Stimulated activated naive CD8-positive, alpha-beta T cell treated with anti-CD3 and anti-CD28 coated beads, Interleukin-15, Interleukin-2, amounts not matched to agents 100 U/mL and 50 U/mL, for 24 hours (primary cell): ENCODE data around the gene PRRC2B.
A peak's percentile ranks its signal among the peaks of the same experiment; 100 is the strongest.
"Not testable (repeated sequence)": the region's sequence is repeated elsewhere in the genome, so short reads cannot be mapped to it uniquely, and the experiment has no call there.

Experiments
- ATAC-seq: fragments of 150-1000 bp; cut with Tn5 transposase; one replicate; pipeline ENCODE4 v1.10.0; 2021
- DNase-seq: peaks from one replicate; pipeline ENCODE4 v3.0.0; 2021

PRRC2B gene

GRCh38 chr9:131393622-131394463 lies at the start of gene PRRC2B:
Gene PRRC2B, plus strand, starts transcription at chr9:131394086. Its CDS starts 36,059 bp downstream, at chr9:131430145.
- DNase-seq (peak; percentile 90), ATAC-seq (peak; percentile 54)

- ATAC-seq, DNase-seq: not testable (repeated sequence)
Measured at GRCh38 chr9:131344931-131345535, 48.9 kb upstream of the PRRC2B start.

- no peak for ATAC-seq
Measured at GRCh38 chr9:131346559-131346958, 47.3 kb upstream of the PRRC2B start.

GRCh38 chr9:131347376-131348020 lies 46.4 kb upstream of the PRRC2B start:
- ATAC-seq, result no peak

More at GRCh38 chr9:131346559-131346958, 47.3 kb upstream of the PRRC2B start:
- DNase-seq, result no peak

GRCh38 chr9:131348631-131349521 lies 45.0 kb upstream of the PRRC2B start:
- DNase-seq, result no peak
- no peak for ATAC-seq

More at GRCh38 chr9:131347376-131348020, 46.4 kb upstream of the PRRC2B start:
- no peak for DNase-seq

DNA sequence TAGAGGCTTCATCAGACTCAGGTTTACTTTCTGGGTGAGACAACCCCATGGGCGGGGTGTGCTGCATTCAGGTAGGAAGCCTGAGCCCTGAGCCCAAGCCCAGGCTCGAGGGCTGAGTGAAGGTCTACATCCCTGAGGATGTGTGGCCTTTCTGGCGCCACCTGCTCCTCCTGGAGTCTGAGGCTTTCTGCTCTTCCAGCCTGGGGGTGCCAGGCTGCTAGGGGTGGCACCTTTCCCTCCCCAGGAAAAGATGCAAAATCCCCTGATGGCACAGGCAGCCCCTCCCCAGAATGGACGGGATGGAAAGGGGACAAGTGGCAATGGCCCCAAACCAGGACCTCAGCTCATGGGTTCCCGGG lies 44.4 kb upstream of the PRRC2B start:
- no peak for ATAC-seq
- DNase-seq, result no peak

GRCh38 chr9:131349881-131350563 lies 43.9 kb upstream of the PRRC2B start:
- peak; percentile 92 for DNase-seq
- peak; percentile 92 for ATAC-seq

DNA sequence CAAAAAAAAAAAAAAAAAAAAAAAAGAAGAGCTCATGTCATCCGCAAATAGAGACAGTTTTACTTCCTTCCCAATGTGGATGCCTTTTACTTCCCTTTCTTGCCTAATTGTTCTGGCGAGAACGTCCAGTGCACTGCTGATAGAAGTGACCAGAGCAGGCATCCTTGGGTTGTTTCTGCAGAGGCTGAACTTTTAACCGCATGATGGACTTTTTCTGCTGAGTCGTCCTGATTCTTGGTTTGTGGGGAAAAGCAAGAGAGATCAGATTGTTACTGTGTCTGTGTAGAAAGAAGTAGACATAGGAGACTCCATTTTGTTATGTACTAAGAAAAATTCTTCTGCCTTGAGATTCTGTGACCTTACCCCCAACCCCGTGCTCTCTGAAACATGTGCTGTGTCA lies 37.4 kb upstream of the PRRC2B start:
- not testable (repeated sequence) for ATAC-seq, DNase-seq

- DNase-seq (no peak), ATAC-seq (no peak)
Measured at GRCh38 chr9:131358556-131358955, 35.3 kb upstream of the PRRC2B start.

GRCh38 chr9:131361202-131361833 lies 32.6 kb upstream of the PRRC2B start:
- ATAC-seq, result no peak
- peak; percentile 72 for DNase-seq

DNA sequence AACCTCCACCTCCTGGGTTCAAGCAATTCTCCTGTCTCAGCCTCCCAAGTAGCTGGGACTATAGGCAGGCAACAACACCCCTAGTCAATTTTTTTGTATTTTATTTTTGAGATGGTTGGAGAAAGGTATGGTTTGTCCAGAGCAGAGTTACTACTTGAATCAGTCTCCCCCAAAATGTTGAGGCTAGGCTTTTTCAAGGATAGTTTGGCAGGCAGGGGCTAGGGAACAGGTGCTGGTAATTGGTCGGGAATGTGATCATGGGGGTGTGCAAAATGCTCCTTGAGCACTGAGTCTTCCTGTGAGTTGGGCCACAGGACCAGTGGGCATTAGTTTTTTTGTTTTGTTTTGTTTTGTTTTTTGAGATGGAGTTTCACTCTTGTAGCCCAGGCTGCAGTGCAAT lies 28.3 kb upstream of the PRRC2B start:
- ATAC-seq (no peak), DNase-seq (no peak)

GRCh38 chr9:131366761-131367401 lies 27.0 kb upstream of the PRRC2B start:
- no peak for ATAC-seq
- no peak for DNase-seq

DNA sequence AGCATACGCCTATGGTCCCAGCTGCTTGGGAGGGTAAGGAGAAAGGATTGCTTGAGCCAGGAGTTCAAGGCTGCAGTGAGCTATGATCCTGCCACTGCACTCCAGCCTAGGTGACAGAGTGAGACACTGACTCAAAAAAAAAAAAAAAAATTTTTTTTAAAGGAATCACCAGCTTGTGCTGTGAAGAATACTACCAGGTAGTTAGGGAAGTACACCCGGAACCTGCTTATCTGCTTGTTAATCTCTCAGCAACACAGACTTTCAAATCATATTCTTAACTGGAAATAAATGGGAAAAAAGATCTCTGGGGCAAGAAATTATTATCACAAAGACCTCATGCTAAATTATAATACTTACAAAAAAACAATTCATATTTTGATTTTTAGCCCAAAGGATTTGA lies 26.4 kb upstream of the PRRC2B start:
- no peak for DNase-seq

GRCh38 chr9:131370638-131371037 lies 23.2 kb upstream of the PRRC2B start:
- ATAC-seq, result no peak
- DNase-seq, result no peak

More for the DNA sequence above, 26.4 kb upstream of the PRRC2B start:
- ATAC-seq, result no peak

GRCh38 chr9:131372599-131372973 lies 21.3 kb upstream of the PRRC2B start:
- ATAC-seq, DNase-seq: not testable (repeated sequence)

GRCh38 chr9:131374638-131375037 lies 19.2 kb upstream of the PRRC2B start:
- not testable (repeated sequence) for DNase-seq, ATAC-seq

- DNase-seq (no peak), ATAC-seq (no peak)
Measured at GRCh38 chr9:131379056-131379455, 14.8 kb upstream of the PRRC2B start.

DNA sequence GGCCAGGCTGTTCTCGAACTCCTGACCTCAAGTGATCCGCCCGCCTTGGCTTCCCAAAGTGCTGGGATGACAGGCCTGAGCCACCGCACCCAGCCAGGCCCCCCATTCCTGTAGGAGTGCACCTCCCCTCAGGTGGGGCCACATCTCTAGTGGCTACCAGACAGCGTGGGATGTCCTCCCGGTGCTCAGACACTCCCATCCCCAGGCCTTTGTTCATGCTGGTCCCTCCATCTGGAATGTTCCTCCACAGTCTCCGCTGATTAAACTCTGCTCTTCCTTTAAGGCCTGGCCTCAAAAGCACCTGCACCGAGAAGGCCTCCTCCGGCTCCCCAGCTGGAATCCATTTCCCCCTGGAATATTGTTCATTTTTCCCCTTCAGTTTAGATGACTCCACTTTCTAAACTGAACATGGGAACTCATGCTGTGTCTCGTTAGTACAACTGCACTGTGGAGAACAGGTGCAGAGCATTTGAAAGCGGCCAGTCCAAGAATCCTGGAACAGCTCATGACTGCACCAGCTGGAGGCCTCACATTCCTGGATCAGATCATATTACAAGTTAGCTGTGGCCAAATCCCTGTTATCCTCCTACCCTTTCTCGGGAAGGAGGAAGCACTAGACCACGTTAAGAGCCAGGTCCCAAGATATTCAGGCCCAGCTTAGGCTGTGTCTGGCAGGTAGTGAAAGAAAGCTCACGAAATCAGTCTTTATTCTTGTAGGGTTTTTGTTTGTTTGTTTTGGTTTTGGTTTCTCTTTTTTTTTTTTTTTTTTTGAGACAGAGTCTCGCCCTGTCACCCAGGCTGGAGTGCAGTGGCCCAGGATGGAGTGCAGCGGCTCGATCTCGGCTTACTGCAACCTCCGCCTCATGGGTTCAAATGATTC lies 10.8 kb upstream of the PRRC2B start:
- ATAC-seq (no peak), DNase-seq (no peak)

- no peak for ATAC-seq
Measured at GRCh38 chr9:131385296-131385695, 8.6 kb upstream of the PRRC2B start.

More at GRCh38 chr9:131385296-131385695, 8.6 kb upstream of the PRRC2B start:
- DNase-seq, result no peak
